Stimulated activated CD4-positive, alpha-beta T cell treated with anti-CD3 and anti-CD28 coated beads, TNF-alpha, amount 100 ng/mL, for 24 hours (primary cell): ENCODE data around the gene PPP1R16B.
"Not testable (repeated sequence)": the region's sequence is repeated elsewhere in the genome, so short reads cannot be mapped to it uniquely, and the experiment has no call there.

ENCODE experiments used
- DNase-seq, 3 experiments: peaks; one replicate each; pipeline ENCODE4 v3.0.0-alpha.2; 2020; ENCODE audit warnings: low read depth in 3 of 3

PPP1R16B gene

GRCh38 chr20:38853759-38854158, 48.3 kb downstream of the PPP1R16B start:
- no peak for DNase-seq

GRCh38 chr20:38854654-38855066, 49.2 kb downstream of the PPP1R16B start:
- no peak for DNase-seq

GRCh38 chr20:38855356-38855755, 49.9 kb downstream of the PPP1R16B start:
- no peak for DNase-seq

- no peak for DNase-seq
Measured at GRCh38 chr20:38856570-38856969, 51.1 kb downstream of the PPP1R16B start.

GRCh38 chr20:38857703-38858102, 52.2 kb downstream of the PPP1R16B start:
- DNase-seq = no peak

- no peak for DNase-seq
Measured at GRCh38 chr20:38859070-38859690, 53.7 kb downstream of the PPP1R16B start.

GRCh38 chr20:38859857-38860256, 54.4 kb downstream of the PPP1R16B start:
- not testable (repeated sequence) for DNase-seq

GRCh38 chr20:38861071-38861401, 55.5 kb downstream of the PPP1R16B start:
- no peak for DNase-seq

- no peak for DNase-seq
Measured at GRCh38 chr20:38862226-38862625, 56.7 kb downstream of the PPP1R16B start.

GRCh38 chr20:38863024-38863851, 57.7 kb downstream of the PPP1R16B start:
- peak in 2 of 3 experiments; percentile 38 to 39 for DNase-seq

GRCh38 chr20:38864662-38865061, 59.2 kb downstream of the PPP1R16B start:
- DNase-seq = no peak

GRCh38 chr20:38866265-38867061, 61.0 kb downstream of the PPP1R16B start:
- no peak for DNase-seq

GRCh38 chr20:38867062-38867359, 61.5 kb downstream of the PPP1R16B start:
- no peak for DNase-seq

- peak in 2 of 3 experiments; percentile 31 to 61 for DNase-seq
Measured at GRCh38 chr20:38870733-38871559, 65.4 kb downstream of the PPP1R16B start.

- no peak for DNase-seq
Measured at GRCh38 chr20:38871560-38871953, 66.1 kb downstream of the PPP1R16B start.

- no peak for DNase-seq
Measured at GRCh38 chr20:38872036-38872435, 66.5 kb downstream of the PPP1R16B start.

GRCh38 chr20:38872491-38873049, 67.1 kb downstream of the PPP1R16B start:
- no peak for DNase-seq

GRCh38 chr20:38873050-38873581, 67.6 kb downstream of the PPP1R16B start:
- peak; percentile 71 to 87 (median 83) for DNase-seq

GRCh38 chr20:38874460-38875174, 69.1 kb downstream of the PPP1R16B start:
- DNase-seq = no peak

- DNase-seq = peak in 1 of 3 experiments; percentile 32
Measured at GRCh38 chr20:38875175-38875993, 69.9 kb downstream of the PPP1R16B start.
